Fibroblast of the conjunctiva (primary cell): ENCODE measurements around the gene CARD18.
A peak's percentile ranks its signal among the peaks of the same experiment; 100 is the strongest.

ENCODE experiments used
- DNase-seq: peaks from one replicate; pipeline ENCODE4 v3.0.0-alpha.2; 2010; ENCODE audit warnings: low read depth

Gene CARD18, protein sequence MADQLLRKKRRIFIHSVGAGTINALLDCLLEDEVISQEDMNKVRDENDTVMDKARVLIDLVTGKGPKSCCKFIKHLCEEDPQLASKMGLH

DNA sequence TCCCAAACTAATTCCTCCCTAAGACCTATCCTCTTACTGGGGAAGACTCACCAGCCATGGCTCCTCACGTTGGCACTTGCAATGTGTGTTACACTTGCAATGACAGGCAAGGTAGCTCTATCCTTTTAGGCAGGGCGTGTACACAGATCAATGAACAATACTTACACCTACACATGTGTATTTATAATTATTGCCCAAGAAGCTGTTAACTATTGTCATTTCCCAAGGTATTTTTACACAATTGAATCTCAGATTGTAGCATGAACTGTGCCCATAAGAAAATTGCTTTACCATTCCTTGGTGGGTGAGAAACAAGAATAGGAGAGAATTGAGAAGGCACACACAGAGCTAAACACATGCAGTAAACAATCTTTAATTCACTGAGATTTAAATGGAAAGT is at the start of gene CARD18:
Gene CARD18 (minus strand): TSS at position 101 of the 400 bp plus-strand sequence. CDS start 43 bp downstream, at position 58.
- no peak for DNase-seq

DNA sequence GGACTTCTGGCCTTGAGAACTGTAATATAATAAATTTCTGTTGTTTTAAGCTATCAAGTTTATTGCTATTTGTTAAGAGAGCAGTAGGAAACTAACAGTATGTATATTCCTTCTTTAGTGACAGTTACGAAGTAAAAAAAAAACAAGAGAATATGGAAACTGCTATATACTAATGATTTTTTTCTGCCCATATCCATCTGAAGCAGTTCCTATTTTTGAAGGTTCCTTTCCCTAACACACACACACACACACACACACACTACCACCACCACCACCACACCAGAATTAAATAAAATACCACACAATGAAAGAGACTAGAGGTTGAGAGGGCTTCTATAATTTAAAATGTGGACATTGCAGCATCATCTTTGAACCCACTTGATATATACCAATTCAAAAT is 44.4 kb upstream of the CARD18 start:
- no peak for DNase-seq

DNA sequence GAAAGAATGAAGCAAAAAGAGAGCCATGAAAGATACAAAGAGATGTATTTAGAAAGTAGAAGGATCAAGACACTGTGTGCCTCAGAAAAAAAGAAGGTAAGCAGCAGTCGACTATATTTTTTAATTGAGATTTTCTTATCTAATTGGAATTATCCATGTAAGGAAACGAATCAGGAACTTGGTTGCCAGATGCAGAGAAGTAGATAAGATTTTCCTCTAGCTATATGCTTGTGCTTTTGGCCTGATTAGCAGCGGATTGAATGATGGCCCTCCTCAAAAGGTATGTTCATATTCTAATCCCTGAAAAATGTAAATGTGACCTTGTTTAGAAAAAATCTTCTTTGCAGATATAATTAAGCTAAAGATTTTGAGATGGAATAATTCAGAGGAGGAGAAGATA is 43.9 kb upstream of the CARD18 start:
- DNase-seq = no peak

DNA sequence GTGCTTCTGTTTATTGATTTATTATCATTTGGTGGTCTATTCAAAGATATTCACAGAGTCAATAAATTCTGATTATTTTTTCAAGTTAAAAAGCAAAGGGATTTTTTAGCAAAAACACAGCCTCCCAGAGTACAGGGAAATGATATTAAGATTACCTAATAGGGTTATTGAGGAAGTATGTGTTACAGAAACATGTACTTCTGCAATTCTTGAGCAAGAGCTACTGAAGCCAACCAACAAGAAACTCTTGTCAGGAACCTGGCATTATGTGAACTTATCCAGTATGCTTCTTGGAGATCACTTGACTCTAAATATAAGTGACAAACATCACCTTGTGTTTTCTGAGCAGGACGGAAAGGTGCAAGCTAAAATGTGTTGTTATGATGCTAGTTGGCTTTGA is 42.0 kb upstream of the CARD18 start:
- peak; percentile 12 for DNase-seq

DNA sequence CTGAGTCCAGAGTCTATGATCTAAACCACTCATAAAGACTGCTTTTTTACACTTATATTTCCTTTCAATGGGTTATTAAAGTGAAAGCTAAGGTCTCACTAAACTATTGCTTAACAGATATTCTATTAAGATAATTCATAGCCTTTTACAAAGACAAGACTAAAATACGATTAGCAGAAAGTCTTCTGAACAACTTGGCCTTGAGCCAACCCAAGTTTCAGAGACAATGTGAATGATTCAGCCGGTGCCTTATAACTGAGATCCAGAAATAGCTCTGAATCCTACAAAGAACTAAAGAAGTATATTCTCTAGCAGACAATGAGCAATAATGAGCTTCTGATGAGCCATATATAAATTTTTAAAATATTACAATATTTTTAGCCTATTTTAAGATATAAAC is 41.5 kb upstream of the CARD18 start:
- peak; percentile 22 for DNase-seq

DNA sequence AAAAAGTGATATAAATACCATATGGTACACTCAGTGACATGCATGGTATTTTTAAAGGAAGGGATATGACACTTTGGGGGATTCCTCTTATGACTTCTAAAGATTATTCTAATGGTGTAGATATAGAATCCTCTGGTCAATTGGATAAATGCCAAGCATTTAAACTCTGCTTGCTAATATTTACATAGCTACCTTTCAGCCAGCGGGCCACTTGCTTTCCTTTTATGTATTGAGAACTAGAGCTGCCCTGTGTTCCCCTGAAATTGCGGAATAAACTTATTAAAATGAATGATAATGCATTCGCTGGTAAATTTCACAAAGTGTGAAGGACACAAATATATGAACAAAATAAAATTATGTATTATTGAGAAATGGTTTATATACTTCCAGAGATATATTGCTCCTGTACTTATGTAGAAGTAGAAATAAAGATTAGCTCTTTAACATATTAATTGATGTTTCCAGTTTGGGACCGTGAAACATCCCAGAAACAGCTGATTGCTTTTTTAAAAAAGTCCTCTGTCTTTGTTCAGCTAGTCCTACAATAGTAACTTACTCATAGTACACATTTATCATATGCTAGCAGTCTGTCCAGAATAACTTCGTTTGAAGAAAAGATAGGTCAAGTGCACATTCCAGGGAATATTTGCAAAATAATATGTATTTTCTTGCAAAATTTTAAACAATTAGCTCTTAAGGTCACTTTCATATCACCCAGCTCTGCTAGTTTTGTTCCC is 40.1 kb upstream of the CARD18 start:
- DNase-seq = no peak

DNA sequence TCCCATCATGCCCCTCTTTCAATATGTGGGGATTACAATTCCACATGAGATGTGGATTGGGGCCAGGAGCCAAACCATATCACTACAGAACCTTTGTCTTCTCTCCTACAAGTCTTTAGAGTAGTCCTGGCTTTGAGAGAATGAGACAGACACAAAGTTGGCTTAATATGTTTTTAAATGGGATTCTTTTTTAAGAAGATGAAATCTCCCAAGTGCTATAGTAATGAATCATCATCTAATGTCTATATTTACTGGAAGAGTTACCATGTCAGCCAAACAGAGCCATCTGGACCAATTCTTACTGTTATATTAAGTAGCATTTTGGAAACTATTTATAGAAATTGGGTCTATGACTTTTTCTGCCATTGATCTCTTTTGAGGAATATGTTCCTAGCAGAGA is 38.1 kb upstream of the CARD18 start:
- peak; percentile 79 for DNase-seq

DNA sequence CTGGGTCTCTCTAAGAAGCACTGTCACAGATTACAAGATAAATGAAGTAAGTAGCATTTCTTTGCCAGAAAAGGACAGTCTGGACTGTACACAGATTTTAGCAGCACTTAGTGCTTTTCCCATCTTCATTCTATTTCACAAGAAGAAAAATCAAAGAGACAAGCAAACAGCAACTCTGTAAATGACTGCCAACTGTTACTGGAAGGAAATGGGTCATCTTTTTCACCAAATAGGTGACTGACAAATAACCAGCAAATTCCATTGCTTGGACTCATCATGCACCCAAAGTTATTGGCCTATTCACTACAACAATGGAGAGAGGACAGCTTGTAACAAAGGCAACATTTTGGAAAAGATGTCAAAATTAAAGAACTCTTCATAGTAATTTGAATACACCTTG is 28.9 kb upstream of the CARD18 start:
- no peak for DNase-seq

DNA sequence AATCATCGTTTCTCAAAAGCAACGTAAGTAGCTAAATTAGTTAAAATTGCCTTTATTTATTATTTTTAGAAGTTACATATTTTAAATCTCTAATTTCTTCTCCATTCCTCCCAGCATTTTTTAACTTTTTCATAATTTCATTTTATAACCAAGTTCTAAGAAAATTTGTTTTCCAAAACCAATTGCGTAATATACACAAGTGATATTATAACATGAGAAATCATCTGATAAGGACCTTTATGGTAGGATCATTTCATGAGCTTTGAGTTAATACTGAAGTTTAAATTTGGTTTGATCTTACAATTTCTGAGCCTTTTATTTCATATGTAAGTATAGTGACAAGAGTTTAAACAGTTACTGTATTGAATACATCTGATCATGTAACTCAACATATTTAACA is 27.7 kb upstream of the CARD18 start:
- no peak for DNase-seq

DNA sequence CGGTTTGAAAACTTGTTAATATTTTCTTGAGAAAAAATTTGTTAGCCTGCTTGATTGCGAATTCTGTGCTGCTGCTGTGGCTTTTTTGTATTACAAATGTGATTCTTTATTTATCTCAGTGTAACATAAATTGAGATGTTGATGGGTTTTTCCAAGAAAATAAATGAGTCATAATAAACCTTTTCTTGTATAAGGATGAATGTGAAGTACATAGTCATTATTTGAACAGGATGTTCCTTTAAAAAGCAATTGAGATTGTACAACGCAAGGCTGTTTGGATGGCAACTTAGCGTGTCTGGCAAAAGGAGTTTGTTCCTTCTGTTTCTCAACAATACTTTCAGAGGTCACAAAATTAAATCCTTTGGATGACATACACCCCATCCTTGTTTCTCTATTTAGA is 24.6 kb upstream of the CARD18 start:
- no peak for DNase-seq

DNA sequence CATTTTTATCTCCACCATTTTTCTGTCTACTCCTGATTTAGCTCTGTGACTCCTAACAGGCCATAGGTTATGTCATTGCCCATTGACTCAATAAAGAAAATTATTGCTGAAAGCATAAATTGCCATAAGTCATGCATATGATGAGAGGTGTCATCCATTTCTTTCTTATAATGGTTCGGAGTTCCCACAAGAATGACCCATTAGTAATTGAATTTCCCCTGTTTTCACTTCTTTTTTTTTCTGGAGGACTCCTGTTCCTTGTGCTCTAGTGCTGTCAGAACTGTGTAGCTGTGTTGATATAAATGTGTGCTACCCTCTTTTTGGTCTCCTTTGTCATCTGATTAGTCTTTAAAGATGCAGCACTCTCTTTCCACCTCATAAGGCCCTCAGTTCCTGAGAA is 22.9 kb upstream of the CARD18 start:
- no peak for DNase-seq

DNA sequence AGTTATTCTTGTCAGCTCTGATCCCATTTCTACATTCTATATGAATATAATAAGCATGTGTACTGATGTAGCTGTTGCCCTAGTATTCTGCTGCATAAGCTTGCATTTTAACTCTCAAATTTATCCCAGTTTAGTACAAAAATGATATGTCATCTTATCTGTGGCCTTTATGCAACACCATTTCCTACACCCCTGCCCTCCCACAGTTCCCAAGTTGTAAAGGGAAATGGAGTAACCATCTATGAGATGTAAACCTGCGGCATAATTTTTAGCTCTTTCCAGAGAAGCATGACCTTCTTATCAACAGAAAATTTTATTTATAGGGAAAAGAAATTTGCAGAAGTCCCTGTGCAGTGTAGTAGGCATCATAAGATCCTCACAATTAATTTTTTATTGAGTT is 18.9 kb upstream of the CARD18 start:
- no peak for DNase-seq

DNA sequence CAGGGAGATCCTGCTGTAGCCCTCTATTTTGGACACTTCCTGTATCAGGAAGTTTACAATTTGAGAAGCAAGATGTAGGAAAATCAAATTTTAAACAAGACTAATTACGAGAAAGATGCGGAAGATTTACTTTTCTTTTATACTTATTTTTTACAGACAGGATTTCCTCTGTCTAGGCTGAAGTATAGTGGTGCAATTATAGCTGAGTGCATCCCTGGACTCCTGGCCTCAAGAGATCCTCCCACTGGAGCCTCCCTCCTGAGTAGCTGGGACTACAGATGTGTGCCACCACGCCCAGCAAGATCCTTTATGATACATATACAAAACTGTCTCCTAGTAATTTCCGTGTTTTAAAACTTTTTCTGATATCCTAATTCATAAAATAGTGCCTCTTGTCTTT is 17.2 kb upstream of the CARD18 start:
- no peak for DNase-seq

DNA sequence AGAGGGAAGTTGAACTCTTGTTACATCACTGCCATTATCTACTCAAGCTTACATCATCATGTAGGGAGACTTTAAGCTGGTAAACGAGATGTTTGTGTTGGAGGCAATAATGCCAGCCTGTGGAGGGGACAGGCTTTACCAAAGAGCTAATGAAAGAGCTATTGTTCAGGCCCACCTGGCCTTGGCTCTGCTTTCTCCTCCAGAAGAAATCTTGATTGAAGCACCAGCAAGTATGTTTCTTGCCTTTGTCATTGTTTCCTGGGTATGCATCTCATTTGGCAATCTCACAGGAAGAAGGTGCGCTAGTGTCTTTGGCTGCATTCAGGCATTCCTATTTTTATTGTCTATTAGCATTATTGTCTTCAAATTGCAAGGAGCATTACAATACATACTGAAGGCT is 16.7 kb upstream of the CARD18 start:
- DNase-seq = no peak

DNA sequence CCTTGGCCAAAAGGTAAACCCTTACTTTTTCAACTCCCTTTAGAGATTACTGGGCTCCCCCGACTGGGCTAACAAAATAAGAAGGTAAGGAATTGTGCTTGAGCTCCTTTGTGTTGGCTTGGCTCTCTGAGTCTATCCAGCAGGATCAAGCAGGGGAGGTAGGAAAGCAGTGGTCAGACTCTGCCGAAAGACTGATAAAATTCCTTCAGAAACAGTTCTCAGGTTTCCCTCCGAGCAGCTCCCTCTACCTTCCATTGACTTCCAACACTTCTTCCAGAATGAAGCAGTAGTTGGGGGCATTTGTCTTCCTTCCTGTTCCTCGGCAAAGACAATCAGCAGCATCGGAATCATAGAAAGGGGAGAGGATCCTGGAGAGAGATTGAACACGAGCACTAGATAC is 16.1 kb upstream of the CARD18 start:
- DNase-seq = no peak

DNA sequence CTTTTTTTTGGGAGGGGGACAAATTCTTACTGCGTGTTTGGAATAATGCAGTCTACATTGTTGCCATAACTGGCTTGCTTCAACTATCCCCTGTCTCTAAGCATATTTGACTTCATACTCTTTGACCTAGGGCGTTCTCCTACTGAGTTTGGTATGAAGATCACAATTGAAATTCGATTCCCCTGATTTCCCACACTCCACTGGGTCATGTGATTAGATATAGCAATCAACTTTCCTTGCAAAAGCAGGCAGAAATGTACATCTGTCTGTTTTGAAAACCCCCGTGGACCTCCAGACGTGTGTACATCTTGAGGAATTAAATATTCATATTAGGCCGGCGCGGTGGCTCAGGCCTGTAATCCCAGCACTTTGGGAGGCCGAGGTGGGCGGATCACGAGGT is 13.8 kb upstream of the CARD18 start:
- DNase-seq = no peak

DNA sequence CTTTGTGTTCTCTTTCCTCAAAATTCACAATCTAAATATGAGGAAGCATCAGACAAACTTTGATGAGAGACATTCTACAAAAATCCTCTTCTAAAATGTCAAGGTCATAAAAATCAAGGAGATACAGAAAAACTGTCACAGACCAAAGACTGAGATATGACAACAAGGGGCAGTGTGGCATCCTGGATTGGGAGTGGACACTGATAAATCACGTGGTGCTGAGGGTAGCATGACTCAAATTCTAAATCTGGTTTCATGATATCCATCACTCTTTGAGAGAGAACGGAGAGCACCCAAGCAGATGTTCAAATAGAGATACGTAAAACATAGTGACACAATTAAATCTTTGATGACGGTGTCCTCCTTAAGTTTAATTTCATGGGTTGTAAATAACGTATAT is 13.0 kb upstream of the CARD18 start:
- DNase-seq = no peak

DNA sequence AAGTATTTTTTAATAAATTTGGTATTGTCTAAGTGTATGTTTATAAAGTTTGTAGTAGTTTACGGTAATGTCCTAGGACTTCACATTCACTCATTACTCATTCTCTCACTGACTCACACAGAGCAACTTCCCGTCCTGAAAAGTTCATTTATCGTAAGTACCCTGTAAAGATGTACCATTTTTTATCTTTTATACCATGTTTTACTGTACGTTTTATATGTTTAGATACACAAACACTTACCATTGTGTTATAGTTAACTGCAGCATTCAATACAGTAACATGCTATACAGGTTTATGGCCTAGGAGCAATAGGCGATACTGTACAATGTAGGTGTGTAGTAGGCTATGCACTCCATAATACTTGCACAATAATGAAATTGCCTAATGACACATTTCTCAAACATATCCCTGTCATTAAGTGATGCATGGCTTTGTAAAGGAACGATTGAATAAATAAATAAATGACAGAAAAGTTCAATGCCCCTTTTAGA is 12.5 kb upstream of the CARD18 start:
- peak; percentile 8 for DNase-seq

DNA sequence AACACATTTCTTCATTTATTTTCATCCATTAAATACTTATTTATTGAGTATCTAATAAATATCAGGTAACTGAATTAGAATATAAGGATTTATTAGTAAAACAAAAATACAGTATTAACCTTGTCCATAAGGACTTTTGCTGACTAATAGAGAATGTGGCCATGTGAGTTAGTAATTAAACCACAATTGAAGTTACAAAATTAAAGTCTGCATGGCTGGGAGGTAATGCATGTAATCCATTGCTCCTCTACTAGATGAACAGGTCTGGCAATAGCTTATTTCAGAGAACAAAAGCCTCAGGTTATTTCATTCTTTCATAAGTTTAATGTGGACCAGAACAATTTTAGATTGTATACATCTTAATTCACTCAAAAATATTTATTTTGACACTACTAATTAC is 9.9 kb upstream of the CARD18 start:
- DNase-seq = no peak

DNA sequence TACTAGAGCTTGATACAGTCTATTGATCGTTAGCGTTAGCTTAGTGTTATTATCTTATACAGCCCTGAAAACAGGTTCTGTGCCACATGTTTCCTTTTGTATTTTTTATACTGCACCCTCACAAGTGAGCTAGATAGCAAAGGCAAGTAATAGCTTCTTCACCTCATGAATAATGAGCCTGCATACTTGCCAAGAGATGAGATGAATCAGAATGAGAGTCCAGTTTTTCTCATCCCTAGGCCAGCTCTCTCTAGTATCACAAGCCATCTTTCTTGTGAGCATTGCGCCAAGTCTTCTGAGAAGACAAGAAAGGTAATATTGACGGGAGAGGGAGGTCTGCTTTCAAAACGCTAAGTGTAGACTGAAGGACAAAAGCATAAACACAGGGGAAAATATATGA is 8.7 kb upstream of the CARD18 start:
- no peak for DNase-seq

DNA sequence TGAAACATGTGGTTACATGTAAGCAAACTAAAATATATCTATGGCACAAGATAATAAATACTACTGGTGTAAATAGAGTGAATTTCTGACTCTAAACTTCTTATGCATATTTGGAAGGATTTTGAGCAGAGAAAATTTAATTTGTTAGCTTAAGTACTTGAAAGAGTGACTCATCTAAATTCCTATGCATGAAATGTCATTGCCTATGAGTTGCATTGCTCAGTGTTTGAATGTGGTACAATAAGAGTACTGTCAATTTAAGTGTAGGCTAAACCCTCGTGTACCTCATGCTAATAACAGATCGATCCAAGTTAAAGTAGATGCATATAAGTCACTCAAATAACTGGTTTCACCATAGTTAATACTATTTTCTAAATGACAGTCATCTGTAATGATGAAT is 5.3 kb upstream of the CARD18 start:
- peak; percentile 73 for DNase-seq

DNA sequence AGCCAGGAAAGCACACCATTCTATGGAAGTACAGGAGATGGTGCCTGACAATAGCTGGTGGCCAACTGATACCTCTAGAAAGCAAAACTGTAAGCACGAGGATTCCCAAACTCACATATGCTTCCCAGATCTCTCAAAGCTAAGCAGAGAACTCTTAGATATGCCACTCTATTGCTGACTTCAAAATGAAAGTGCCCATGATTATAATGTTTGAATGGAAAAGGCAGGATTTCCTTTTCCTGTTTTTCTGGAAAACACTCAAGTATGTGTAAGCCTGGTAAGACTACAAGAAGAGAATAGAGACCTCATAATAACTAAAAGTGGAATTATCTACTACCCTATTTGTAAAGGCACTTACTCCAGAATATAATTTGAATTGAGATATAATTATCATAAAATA is 2.6 kb upstream of the CARD18 start:
- DNase-seq = no peak

DNA sequence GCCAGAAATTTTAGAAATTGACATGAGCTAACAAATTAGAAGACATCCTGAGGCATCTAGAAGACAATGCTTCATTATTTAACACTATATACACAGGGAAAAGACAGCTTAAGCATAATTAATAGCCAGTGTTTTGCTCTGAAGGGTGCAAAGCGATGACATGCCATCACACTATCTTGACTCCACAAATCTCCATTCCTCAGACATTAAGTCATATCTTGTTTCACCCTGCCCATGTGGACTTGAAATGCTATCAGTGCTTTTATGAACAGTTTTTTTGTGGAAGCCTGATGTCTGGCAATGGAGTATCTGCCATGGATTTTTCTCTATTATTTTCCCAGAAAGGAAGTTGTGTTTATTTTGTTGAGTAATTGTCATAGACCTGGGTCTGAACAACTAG is 2.3 kb downstream of the CARD18 start:
- no peak for DNase-seq

DNA sequence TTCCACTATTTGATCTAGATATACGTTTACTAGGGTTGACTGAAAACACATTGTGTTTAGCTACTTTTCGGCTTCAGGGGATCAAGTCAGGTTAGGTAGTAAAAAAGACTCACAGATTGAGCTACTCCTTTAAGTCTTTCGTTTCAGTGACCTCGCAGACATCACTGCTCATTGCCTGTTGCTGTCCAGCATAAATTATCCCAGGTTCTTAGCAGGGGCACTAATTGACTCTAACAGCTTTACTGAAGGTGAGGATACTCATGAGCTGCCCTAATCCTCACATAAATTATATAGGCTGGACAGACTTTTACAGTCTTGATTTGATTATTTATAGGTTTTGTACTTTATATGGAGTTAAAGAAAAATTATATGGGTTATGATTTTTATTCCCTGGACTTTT is 3.7 kb downstream of the CARD18 start:
- DNase-seq = no peak
